Lower lobe of right lung (tissue), 2 donors: Measurements from ENCODE around the gene NOX4. TPM values are rescaled to one million over a fixed set of nuclear protein-coding genes. Genes with fewer than 3 reads are reported as not detected.
"Not testable (repeated sequence)": the region's sequence is repeated elsewhere in the genome, so short reads cannot be mapped to it uniquely, and the experiment has no call there.

ENCODE experiments used
- ATAC-seq, 2 donors: fragments of 200-7000 bp; cut with Tn5 transposase; one replicate each; pipeline ENCODE4 v1.9.1; 2020 to 2022; ENCODE audit warnings: mild to moderate bottlenecking in 2 of 2, moderate library complexity in 2 of 2
- DNase-seq: peaks from one replicate; pipeline ENCODE4 v3.0.0-alpha.2; 2020
- H3K27ac ChIP-seq: fragments of 200-600 bp; one replicate; pipeline ENCODE4 v1.8.0; 2022
- H3K27me3 ChIP-seq: fragments of 200-600 bp; one replicate; pipeline ENCODE4 v1.8.0; 2022; ENCODE audit warnings: low read depth
- H3K36me3 ChIP-seq: fragments of 200-600 bp; one replicate; pipeline ENCODE4 v1.8.0; 2022; ENCODE audit warnings: mild to moderate bottlenecking
- H3K4me1 ChIP-seq: fragments of 200-600 bp; one replicate; pipeline ENCODE4 v1.8.0; 2022
- H3K4me3 ChIP-seq: fragments of 200-600 bp; one replicate; pipeline ENCODE4 v1.8.0; 2022; ENCODE audit warnings: mild to moderate bottlenecking
- H3K9me3 ChIP-seq: fragments of 200-600 bp; one replicate; pipeline ENCODE4 v1.8.0; 2022
- CTCF ChIP-seq: fragments of 200-600 bp; IDR thresholded peaks from one replicate; pipeline ENCODE4 v1.8.0; 2022; ENCODE audit warnings: antibody characterized with exemption, mild to moderate bottlenecking
- intact Hi-C: fragments of 100-400 bp; cut with DNase I; formaldehyde crosslinking; loops from one replicate; pipeline ENCODE4 v1.11.0; 2022
- total RNA-seq: library from RNA; stranded (reverse); fragmentation: NEBNext Ultra II Directional; extraction: Animal tissue kit (Norgen Biotek cat#: 25700); gene quantifications from one replicate; pipeline ENCODE4 v1.2.1, GENCODE V29; 2021
- donor health status: DM: no; HTN: yes; CAD: no; lungs with severe emphysema.

The NOX4 gene
- total RNA-seq, 1 donor from 2014 or later: 4.3 TPM

DNA sequence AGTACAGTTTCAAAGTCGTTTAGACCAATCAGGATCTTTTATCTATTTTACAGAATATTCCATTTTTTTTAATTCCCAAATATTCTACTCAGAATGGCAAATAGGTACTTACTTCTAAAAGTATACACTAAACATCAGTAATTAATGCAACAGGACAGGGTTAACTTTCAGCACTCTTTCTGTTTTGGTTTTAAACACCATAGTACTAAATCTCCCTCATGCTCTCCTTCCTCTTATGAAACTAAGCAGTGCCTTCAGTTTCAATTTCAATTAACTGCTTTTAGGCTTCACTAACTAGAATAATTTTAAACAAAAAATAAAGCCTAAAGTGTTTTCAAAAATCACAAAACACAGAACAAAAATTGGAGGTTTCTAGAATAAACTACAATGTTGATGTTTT lies 57.9 kb downstream of the NOX4 start:
- Histone ChIP-seq H3K36me3 (no peaks in the 10 kb centered on the region), H3K27me3 (no peaks in the 10 kb centered on the region), H3K27ac (no peak overlapping the region), H3K4me1 (no peaks in the 10 kb centered on the region), H3K4me3 (no peak overlapping the region), H3K9me3 (no peaks in the 10 kb centered on the region)
- TF ChIP-seq CTCF: no peak
- intact Hi-C loops: no loop called here
- no peak for ATAC-seq
- no peak for DNase-seq

- intact Hi-C loops, DNase-seq: not testable (repeated sequence)
These were observed 59.0 kb downstream of the NOX4 start for GRCh38 chr11:89432182-89432581.

DNA sequence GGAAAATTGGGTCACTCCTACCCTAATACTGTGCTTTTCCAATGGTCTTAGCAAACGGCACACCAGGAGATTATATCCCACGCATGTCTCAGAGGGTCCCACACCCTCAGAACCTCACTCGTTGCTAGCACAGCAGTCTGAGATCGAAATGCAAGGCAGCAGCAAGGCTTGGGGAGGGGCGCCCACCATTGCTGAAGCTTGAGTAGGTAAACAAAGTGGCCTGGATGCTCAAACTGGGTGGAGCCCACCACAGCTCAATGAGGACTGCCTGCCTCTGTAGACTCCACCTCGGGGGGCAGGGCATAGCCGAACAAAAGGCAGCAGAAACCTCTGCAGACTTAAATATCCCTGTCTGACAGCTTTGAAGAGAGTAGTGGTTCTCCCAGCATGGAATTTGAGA lies 64.7 kb downstream of the NOX4 start:
- DNase-seq, H3K36me3 ChIP-seq, H3K27me3 ChIP-seq, H3K9me3 ChIP-seq, H3K27ac ChIP-seq, H3K4me1 ChIP-seq, intact Hi-C loops, H3K4me3 ChIP-seq, ATAC-seq: not testable (repeated sequence)

More at GRCh38 chr11:89432182-89432581, 59.0 kb downstream of the NOX4 start:
- H3K4me3 ChIP-seq, H3K36me3 ChIP-seq, ATAC-seq, H3K27ac ChIP-seq, H3K27me3 ChIP-seq, H3K9me3 ChIP-seq, H3K4me1 ChIP-seq: not testable (repeated sequence)

DNA sequence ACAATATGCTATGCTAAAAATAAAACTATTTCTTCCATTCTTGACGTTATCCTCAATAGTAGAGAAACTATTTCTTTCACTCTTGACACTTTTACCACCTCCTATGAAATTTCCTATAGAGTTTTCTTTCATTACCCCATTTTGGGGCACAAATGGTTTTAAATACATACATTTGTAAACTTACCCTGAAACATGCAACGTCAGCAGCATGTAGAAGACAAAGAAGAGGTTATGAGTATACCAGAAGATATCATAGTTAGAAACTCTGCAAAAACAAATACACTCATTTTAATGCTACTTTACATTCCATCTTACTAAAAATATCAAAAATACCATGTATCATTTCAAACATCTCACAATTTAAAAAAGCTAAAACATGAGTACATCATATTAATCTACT lies 69.5 kb downstream of the NOX4 start:
- Histone ChIP-seq H3K4me1 (no peaks in the 10 kb centered on the region), H3K27ac (no peak overlapping the region), H3K9me3 (no peaks in the 10 kb centered on the region), H3K27me3 (no peaks in the 10 kb centered on the region), H3K36me3 (no peaks in the 10 kb centered on the region), H3K4me3 (no peak overlapping the region)
- intact Hi-C loops: no loop called here
- TF ChIP-seq CTCF: no peak
- ATAC-seq: no peak
- no peak for DNase-seq

GRCh38 chr11:89420981-89421380 lies 70.2 kb downstream of the NOX4 start:
- intact Hi-C loops: no loop called here
- no peak for TF ChIP-seq CTCF
- Histone ChIP-seq H3K36me3 (no peaks in the 10 kb centered on the region), H3K9me3 (no peaks in the 10 kb centered on the region), H3K4me3 (no peak overlapping the region), H3K4me1 (no peaks in the 10 kb centered on the region), H3K27me3 (no peaks in the 10 kb centered on the region), H3K27ac (no peak overlapping the region)
- DNase-seq (no peak), ATAC-seq (no peak)

DNA sequence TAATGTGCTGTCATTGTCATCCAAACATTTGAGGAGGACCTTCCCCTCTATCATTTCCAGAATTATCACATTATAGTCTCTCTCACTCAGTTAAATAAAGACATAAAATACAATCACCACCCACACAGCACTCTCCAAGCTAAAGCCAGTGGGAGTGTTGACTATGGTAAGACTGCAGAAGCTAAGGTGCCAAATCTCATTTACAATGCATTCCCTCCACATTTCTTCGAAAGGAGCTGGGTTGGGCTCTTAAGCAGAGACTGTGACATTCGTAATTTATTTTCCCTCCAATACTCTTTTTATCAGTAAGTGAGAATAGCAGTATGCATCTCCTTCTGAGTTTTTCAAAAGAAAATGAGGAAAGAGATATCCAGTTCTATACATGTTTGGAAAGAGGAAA lies 74.2 kb downstream of the NOX4 start:
- Histone ChIP-seq H3K27me3 (no peaks in the 10 kb centered on the region), H3K4me3 (no peak overlapping the region), H3K27ac (no peak overlapping the region), H3K9me3 (no peaks in the 10 kb centered on the region), H3K4me1 (no peaks in the 10 kb centered on the region), H3K36me3 (no peaks in the 10 kb centered on the region)
- DNase-seq (no peak), ATAC-seq (no peak)
- TF ChIP-seq CTCF: no peak
- intact Hi-C loops: no loop called here

DNA sequence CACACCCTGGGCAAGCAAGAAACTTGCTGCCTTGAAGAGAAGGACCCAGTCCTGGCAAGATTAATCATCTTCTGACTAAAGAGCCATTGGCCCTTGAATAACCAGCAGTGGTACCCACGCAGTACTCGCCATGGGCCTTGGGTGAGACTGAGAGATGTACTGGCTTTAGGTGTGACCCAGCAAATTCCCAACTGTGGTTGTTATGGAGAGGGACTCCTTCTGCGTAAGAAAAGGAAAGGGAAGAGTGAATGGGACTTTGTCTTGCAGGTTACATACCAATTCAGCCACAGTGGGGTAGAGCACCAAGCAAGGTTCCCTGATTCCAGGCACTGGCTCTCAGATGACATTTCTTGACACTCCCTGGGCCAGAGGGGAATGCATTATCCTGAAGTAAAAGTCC lies 80.1 kb downstream of the NOX4 start:
- H3K4me1 ChIP-seq, intact Hi-C loops, ATAC-seq, H3K36me3 ChIP-seq, DNase-seq, H3K4me3 ChIP-seq, H3K27ac ChIP-seq, H3K27me3 ChIP-seq, H3K9me3 ChIP-seq: not testable (repeated sequence)

GRCh38 chr11:89410666-89411065 lies 80.5 kb downstream of the NOX4 start:
- H3K27ac ChIP-seq, ATAC-seq, H3K36me3 ChIP-seq, H3K4me1 ChIP-seq, H3K27me3 ChIP-seq, H3K9me3 ChIP-seq, intact Hi-C loops, DNase-seq, H3K4me3 ChIP-seq: not testable (repeated sequence)

DNA sequence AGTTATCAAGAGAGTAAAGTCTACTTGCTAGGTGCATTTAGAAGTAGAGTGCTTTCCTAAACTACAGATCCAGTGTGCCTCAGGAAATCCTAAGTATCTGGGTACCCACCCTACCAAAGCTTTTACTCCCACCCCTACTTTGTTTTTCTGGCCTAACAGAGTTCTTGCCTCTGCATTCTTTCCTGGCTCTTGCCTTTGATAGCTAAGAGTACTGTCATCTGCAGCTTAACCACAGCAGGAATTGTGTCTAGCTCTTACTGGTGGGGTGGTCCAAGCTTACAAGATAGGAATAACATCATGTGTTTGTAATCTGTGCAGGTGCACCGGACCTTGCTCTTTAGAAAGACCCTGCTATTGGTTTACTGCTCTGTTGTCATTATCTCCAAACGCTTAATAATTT lies 82.7 kb downstream of the NOX4 start:
- ATAC-seq, intact Hi-C loops, H3K4me1 ChIP-seq, H3K27ac ChIP-seq, DNase-seq, H3K27me3 ChIP-seq, H3K36me3 ChIP-seq, H3K9me3 ChIP-seq, H3K4me3 ChIP-seq: not testable (repeated sequence)
